GM12801 (cell line): ENCODE results near the gene ETV6.

Experiments
- CTCF ChIP-seq: IDR thresholded peaks from one replicate; pipeline ENCODE4 v1.5.1; 2011; ENCODE audit warnings: control low read depth; ENCODE audit not compliant: insufficient read length; ENCODE audit errors: extremely low read depth

ETV6 gene

GRCh38 chr12:11882301-11883019 is 233.0 kb downstream of the ETV6 start:
- no peak for TF ChIP-seq CTCF

DNA sequence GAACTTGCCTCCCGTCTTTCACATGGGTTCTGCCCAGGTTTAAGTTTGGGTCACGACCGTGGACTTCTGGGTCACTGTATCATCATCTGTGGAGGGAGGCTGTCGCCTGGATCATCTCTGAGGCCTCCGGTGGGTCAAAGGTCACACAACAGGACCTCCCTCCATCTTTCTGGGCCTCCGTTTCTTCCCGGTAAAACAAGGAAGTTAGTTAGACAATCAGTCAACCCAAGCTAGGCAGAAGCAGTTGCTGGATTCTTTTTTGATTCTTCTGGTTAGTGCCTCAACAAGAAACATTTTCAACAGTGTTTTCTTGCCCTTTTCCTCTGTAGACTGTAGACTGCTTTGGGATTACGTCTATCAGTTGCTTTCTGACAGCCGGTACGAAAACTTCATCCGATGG is 234.6 kb downstream of the ETV6 start:
- TF ChIP-seq CTCF, result no peak

GRCh38 chr12:11884706-11885105 is 235.2 kb downstream of the ETV6 start:
- TF ChIP-seq CTCF, result no peak

GRCh38 chr12:11885261-11886038 is 236.0 kb downstream of the ETV6 start:
- no peak for TF ChIP-seq CTCF

DNA sequence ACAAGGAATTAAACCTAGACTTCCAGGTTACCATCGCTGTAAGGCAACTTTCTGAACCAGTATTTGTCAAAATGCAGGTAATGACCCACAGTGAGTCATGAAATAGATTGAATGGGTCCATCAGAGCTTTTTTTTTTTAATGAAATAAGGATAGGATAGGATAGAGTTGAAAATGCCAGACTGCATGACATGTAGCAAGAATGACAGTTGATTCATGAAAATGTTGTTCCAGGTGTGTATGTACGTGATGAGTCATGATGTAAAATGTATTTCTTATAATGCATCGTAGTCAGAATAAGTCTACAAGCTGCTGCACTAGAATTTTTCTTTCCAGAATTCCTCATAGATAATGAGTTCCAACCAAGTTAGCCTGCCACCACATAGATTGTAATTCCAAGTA is 236.9 kb downstream of the ETV6 start:
- no peak for TF ChIP-seq CTCF

- TF ChIP-seq CTCF, result no peak
Observed at GRCh38 chr12:11888029-11888428, 238.6 kb downstream of the ETV6 start.

GRCh38 chr12:11891346-11891745 is 241.9 kb downstream of the ETV6 start:
- TF ChIP-seq CTCF, result no peak
